ENCODE results near the gene HINT3.

The HINT3 gene

DNA sequence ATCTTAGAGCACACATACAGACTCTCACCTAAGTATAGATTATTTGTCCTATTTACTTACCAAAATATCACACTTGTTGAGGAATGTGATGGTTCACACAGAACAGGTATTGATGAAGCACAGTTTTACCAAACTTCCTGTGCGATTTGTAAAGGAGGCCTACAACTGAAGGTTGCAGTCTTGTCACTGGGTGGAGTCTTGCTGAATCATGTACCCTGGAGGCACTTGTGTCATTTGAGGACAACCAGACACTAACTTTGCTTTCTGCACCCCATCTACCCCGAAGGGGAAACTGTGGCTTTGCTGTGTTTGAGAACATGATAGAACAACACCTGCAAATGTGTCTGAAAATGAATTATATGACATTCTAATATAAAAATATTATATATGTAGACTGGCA is 32.4 kb upstream of the HINT3 start:
- H3K27me3 ChIP-seq (replicated peaks; ENCODE audit: control insufficient read depth, insufficient read depth, low read length), result no peaks in the 10 kb centered on the region

GRCh38 chr6:125924697-125925358 is 31.7 kb upstream of the HINT3 start:
- Histone ChIP-seq H3K36me3 (ENCODE audit: control insufficient read depth, insufficient read depth, low read length) (peaks cover 8% of the 10 kb centered on the region), H3K4me3 (replicated peaks; ENCODE audit: low read depth, low read length) (no peak overlapping the region), H3K27me3 (replicated peaks; ENCODE audit: control insufficient read depth, insufficient read depth, low read length) (no peaks in the 10 kb centered on the region)
- TF ChIP-seq, protein P1, sequence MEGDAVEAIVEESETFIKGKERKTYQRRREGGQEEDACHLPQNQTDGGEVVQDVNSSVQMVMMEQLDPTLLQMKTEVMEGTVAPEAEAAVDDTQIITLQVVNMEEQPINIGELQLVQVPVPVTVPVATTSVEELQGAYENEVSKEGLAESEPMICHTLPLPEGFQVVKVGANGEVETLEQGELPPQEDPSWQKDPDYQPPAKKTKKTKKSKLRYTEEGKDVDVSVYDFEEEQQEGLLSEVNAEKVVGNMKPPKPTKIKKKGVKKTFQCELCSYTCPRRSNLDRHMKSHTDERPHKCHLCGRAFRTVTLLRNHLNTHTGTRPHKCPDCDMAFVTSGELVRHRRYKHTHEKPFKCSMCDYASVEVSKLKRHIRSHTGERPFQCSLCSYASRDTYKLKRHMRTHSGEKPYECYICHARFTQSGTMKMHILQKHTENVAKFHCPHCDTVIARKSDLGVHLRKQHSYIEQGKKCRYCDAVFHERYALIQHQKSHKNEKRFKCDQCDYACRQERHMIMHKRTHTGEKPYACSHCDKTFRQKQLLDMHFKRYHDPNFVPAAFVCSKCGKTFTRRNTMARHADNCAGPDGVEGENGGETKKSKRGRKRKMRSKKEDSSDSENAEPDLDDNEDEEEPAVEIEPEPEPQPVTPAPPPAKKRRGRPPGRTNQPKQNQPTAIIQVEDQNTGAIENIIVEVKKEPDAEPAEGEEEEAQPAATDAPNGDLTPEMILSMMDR (IDR thresholded peaks at IDR 0.05; ENCODE audit: insufficient read depth, low read length, poor library complexity, severe bottlenecking), result no peak
- no peak for DNase-seq (ENCODE audit: extremely low read depth, insufficient read length)

More for the DNA sequence above, 32.4 kb upstream of the HINT3 start:
- Histone ChIP-seq H3K4me3 (replicated peaks; ENCODE audit: low read depth, low read length) (no peak overlapping the region), H3K36me3 (ENCODE audit: control insufficient read depth, insufficient read depth, low read length) (peaks cover 8% of the 10 kb centered on the region)
- DNase-seq (ENCODE audit: extremely low read depth, insufficient read length), result no peak
- TF ChIP-seq, protein P1 (IDR thresholded peaks at IDR 0.05; ENCODE audit: insufficient read depth, low read length, poor library complexity, severe bottlenecking), result no peak

DNA sequence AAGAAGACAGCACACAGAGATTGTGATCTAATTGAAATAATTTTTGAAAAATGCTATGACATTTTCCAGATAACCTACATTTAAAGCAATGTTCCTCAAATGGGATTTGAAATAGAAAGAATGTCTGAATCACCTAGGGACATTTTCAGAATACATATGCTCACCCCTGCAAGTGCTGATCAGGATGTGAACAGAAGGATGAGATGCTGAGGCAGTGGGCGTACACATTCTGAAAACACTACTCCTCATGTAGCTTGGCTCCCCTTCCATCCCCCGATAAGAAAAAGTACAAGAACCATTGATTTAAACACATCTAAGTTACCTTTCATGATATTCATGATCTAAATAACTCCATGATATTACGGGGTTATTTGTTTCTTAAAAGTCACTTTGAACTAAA is 29.9 kb upstream of the HINT3 start:
- no peak for DNase-seq (ENCODE audit: extremely low read depth, insufficient read length)
- Histone ChIP-seq H3K4me3 (replicated peaks; ENCODE audit: low read depth, low read length) (no peak overlapping the region), H3K27me3 (replicated peaks; ENCODE audit: control insufficient read depth, insufficient read depth, low read length) (no peaks in the 10 kb centered on the region), H3K36me3 (ENCODE audit: control insufficient read depth, insufficient read depth, low read length) (peaks cover 8% of the 10 kb centered on the region)
- TF ChIP-seq, protein P1 (IDR thresholded peaks at IDR 0.05; ENCODE audit: insufficient read depth, low read length, poor library complexity, severe bottlenecking), result no peak

DNA sequence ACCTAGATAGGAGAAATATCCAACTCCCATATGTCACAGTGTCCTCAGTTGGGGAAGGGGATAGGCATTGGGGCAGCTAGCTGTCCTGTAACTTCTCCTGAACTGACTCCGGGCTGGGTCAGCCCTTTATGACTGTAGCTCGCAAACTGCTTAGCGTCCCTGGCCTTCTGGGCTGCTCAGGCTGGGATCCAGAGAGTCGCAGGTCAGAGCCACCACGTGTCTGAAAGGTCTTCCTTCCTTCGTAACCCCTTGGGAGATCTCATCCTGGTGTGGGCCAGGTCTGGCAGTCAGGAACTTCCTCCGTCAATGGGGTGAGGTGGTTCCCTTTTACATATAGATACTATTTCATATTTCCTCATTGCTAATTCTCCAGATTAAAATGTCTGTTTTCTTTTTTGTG is 28.8 kb upstream of the HINT3 start:
- TF ChIP-seq, protein P1 (IDR thresholded peaks at IDR 0.05; ENCODE audit: insufficient read depth, low read length, poor library complexity, severe bottlenecking), result no peak
- Histone ChIP-seq H3K4me3 (replicated peaks; ENCODE audit: low read depth, low read length) (no peak overlapping the region), H3K27me3 (replicated peaks; ENCODE audit: control insufficient read depth, insufficient read depth, low read length) (no peaks in the 10 kb centered on the region), H3K36me3 (ENCODE audit: control insufficient read depth, insufficient read depth, low read length) (peaks cover 8% of the 10 kb centered on the region)
- DNase-seq (ENCODE audit: extremely low read depth, insufficient read length), result no peak

GRCh38 chr6:125930765-125931418 is 25.7 kb upstream of the HINT3 start:
- Histone ChIP-seq H3K36me3 (ENCODE audit: control insufficient read depth, insufficient read depth, low read length) (peaks cover 2% of the 10 kb centered on the region), H3K4me3 (replicated peaks; ENCODE audit: low read depth, low read length) (no peak overlapping the region), H3K27me3 (replicated peaks; ENCODE audit: control insufficient read depth, insufficient read depth, low read length) (no peaks in the 10 kb centered on the region)
- DNase-seq (ENCODE audit: extremely low read depth, insufficient read length), result no peak
- TF ChIP-seq, protein P1 (IDR thresholded peaks at IDR 0.05; ENCODE audit: insufficient read depth, low read length, poor library complexity, severe bottlenecking), result no peak

Data from GM06990 (cell line).